ENCODE results near the gene CD37.
"Not testable (repeated sequence)": the region's sequence is repeated elsewhere in the genome, so short reads cannot be mapped to it uniquely, and the experiment has no call there.

CD37 gene

GRCh38 chr19:49335071-49335783, at the start of gene CD37:
CD37 (plus strand) TSS chr19:49335406; CDS start chr19:49335541, 135 bp downstream.
- DNase-seq, result peak; percentile 57
- ATAC-seq, result peak; percentile 25

- ATAC-seq (no peak), DNase-seq (no peak)
Observed at GRCh38 chr19:49287141-49287770, 48.0 kb upstream of the CD37 start.

GRCh38 chr19:49288205-49288604, 47.0 kb upstream of the CD37 start:
- not testable (repeated sequence) for DNase-seq, ATAC-seq

GRCh38 chr19:49289286-49289685, 45.9 kb upstream of the CD37 start:
- DNase-seq, ATAC-seq: not testable (repeated sequence)

GRCh38 chr19:49290517-49290916, 44.7 kb upstream of the CD37 start:
- ATAC-seq (no peak), DNase-seq (no peak)

GRCh38 chr19:49294401-49294800, 40.8 kb upstream of the CD37 start:
- ATAC-seq, result no peak
- DNase-seq, result no peak

GRCh38 chr19:49295208-49295880, 39.9 kb upstream of the CD37 start:
- ATAC-seq (no peak), DNase-seq (no peak)

- ATAC-seq (no peak), DNase-seq (no peak)
Observed at GRCh38 chr19:49297403-49297802, 37.8 kb upstream of the CD37 start.

GRCh38 chr19:49298653-49299052, 36.6 kb upstream of the CD37 start:
- not testable (repeated sequence) for DNase-seq, ATAC-seq

- peak; percentile 90 for DNase-seq
- peak; percentile 100 for ATAC-seq
Observed at GRCh38 chr19:49301165-49301865, 33.9 kb upstream of the CD37 start.

GRCh38 chr19:49301866-49302252, 33.3 kb upstream of the CD37 start:
- no peak for ATAC-seq
- DNase-seq, result no peak

- ATAC-seq, result not testable (repeated sequence)
Observed at GRCh38 chr19:49306734-49307133, 28.5 kb upstream of the CD37 start.

GRCh38 chr19:49309087-49309486, 26.1 kb upstream of the CD37 start:
- ATAC-seq (no peak), DNase-seq (no peak)

More at GRCh38 chr19:49306734-49307133, 28.5 kb upstream of the CD37 start:
- not testable (repeated sequence) for DNase-seq

- DNase-seq (no peak), ATAC-seq (no peak)
Observed at GRCh38 chr19:49315111-49315510, 20.1 kb upstream of the CD37 start.

- ATAC-seq (no peak), DNase-seq (no peak)
Observed at GRCh38 chr19:49316284-49316683, 18.9 kb upstream of the CD37 start.

GRCh38 chr19:49318296-49318695, 16.9 kb upstream of the CD37 start:
- no peak for ATAC-seq
- DNase-seq, result no peak

GRCh38 chr19:49324801-49325576, 10.2 kb upstream of the CD37 start, which contains the start of gene SLC6A16:
SLC6A16 (minus strand) TSS chr19:49325191; CDS start chr19:49311347, 13,844 bp downstream.
- ATAC-seq, result no peak

GRCh38 chr19:49325756-49326155, 9.4 kb upstream of the CD37 start:
- not testable (repeated sequence) for ATAC-seq, DNase-seq

More at GRCh38 chr19:49324801-49325576, 10.2 kb upstream of the CD37 start, which contains the start of gene SLC6A16:
- no peak for DNase-seq

- ATAC-seq, result no peak
- no peak for DNase-seq
Observed at GRCh38 chr19:49326165-49326704, 9.0 kb upstream of the CD37 start.

GRCh38 chr19:49327878-49328544, 7.2 kb upstream of the CD37 start:
- DNase-seq, result peak; percentile 61
- peak; percentile 46 for ATAC-seq

- DNase-seq, result no peak
- ATAC-seq, result no peak
Observed at GRCh38 chr19:49328741-49329140, 6.5 kb upstream of the CD37 start.
